Hippocampal formation (tissue), 2 donors: Measurements from ENCODE around the gene STYXL1.
"Not testable (repeated sequence)": the region's sequence is repeated elsewhere in the genome, so short reads cannot be mapped to it uniquely, and the experiment has no call there.

Experiments used
- DNase-seq, 2 donors: peaks; one replicate each; lab custom pipeline; 2025; lab: John Stamatoyannopoulos, UW

Gene STYXL1

GRCh38 chr7:76047811-76048667 lies at the start of gene STYXL1, which contains the start of gene MDH2:
Gene STYXL1 (minus strand): TSS chr7:76048000. CDS start chr7:76030523, 17,477 bp downstream.
Gene MDH2 (plus strand): TSS chr7:76048106. CDS start chr7:76048161, 55 bp downstream.
- peak; percentile 83 to 92 for DNase-seq

GRCh38 chr7:76095908-76096307 lies 48.1 kb upstream of the STYXL1 start:
- DNase-seq = no peak

- DNase-seq = not testable (repeated sequence)
These were observed 46.5 kb upstream of the STYXL1 start for GRCh38 chr7:76094326-76094725.

- not testable (repeated sequence) for DNase-seq
These were observed 45.7 kb upstream of the STYXL1 start for GRCh38 chr7:76093531-76093930.

GRCh38 chr7:76091506-76091905 lies 43.7 kb upstream of the STYXL1 start:
- DNase-seq = no peak

- DNase-seq = no peak
These were observed 42.2 kb upstream of the STYXL1 start for GRCh38 chr7:76089865-76090475.

GRCh38 chr7:76087362-76087791 lies 39.6 kb upstream of the STYXL1 start:
- not testable (repeated sequence) for DNase-seq

- no peak for DNase-seq
These were observed 38.3 kb upstream of the STYXL1 start for GRCh38 chr7:76086070-76086469.

- DNase-seq = not testable (repeated sequence)
These were observed 36.3 kb upstream of the STYXL1 start for GRCh38 chr7:76084115-76084514.

GRCh38 chr7:76080204-76080603 lies 32.4 kb upstream of the STYXL1 start:
- DNase-seq = no peak

- DNase-seq = no peak
These were observed 29.6 kb upstream of the STYXL1 start for GRCh38 chr7:76077435-76077834.

GRCh38 chr7:76076995-76077394 lies 29.2 kb upstream of the STYXL1 start:
- no peak for DNase-seq

- DNase-seq = no peak
These were observed 27.2 kb upstream of the STYXL1 start for GRCh38 chr7:76074972-76075370.

GRCh38 chr7:76074306-76074971 lies 26.6 kb upstream of the STYXL1 start:
- no peak for DNase-seq

- DNase-seq = no peak
These were observed 25.7 kb upstream of the STYXL1 start for GRCh38 chr7:76073335-76073990.

- DNase-seq = no peak
These were observed 24.7 kb upstream of the STYXL1 start for GRCh38 chr7:76072243-76073148.

- DNase-seq = no peak
These were observed 23.8 kb upstream of the STYXL1 start for GRCh38 chr7:76071316-76072242.

GRCh38 chr7:76069238-76069638 lies 21.4 kb upstream of the STYXL1 start:
- DNase-seq = peak; percentile 25 to 40

- no peak for DNase-seq
These were observed 19.1 kb upstream of the STYXL1 start for GRCh38 chr7:76066716-76067503.
